HG03432 (cell line): Measurements from ENCODE around the gene MYO5B.
"Not testable (repeated sequence)": the region's sequence is repeated elsewhere in the genome, so short reads cannot be mapped to it uniquely, and the experiment has no call there.

Source experiments
- ATAC-seq: cut with Tn5 transposase; IDR thresholded peaks from one replicate; pipeline ENCODE4 v1.9.1; 2021; ENCODE audit warnings: mild to moderate bottlenecking, moderate library complexity; ENCODE audit not compliant: unreplicated experiment

Gene MYO5B

GRCh38 chr18:49898421-49898820 is 296.5 kb downstream of the MYO5B start:
- ATAC-seq: no peak

GRCh38 chr18:49894517-49895226 is 300.3 kb downstream of the MYO5B start:
- ATAC-seq: no peak

GRCh38 chr18:49893036-49893435 is 301.9 kb downstream of the MYO5B start:
- ATAC-seq: no peak

- no peak for ATAC-seq
Observed at GRCh38 chr18:49892148-49892924, 302.6 kb downstream of the MYO5B start.

GRCh38 chr18:49890041-49890440 is 304.9 kb downstream of the MYO5B start:
- no peak for ATAC-seq

GRCh38 chr18:49889552-49889951 is 305.4 kb downstream of the MYO5B start:
- ATAC-seq: not testable (repeated sequence)

GRCh38 chr18:49886891-49887764 is 307.8 kb downstream of the MYO5B start:
- ATAC-seq: no peak

- no peak for ATAC-seq
Observed at GRCh38 chr18:49884959-49885358, 310.0 kb downstream of the MYO5B start.

- ATAC-seq: no peak
Observed at GRCh38 chr18:49884465-49884864, 310.5 kb downstream of the MYO5B start.

- ATAC-seq: no peak
Observed at GRCh38 chr18:49880661-49881060, 314.3 kb downstream of the MYO5B start.

- ATAC-seq: no peak
Observed at GRCh38 chr18:49879271-49879580, 315.7 kb downstream of the MYO5B start.

GRCh38 chr18:49878567-49879270 is 316.2 kb downstream of the MYO5B start:
- ATAC-seq: no peak

- ATAC-seq: no peak
Observed at GRCh38 chr18:49878015-49878414, 316.9 kb downstream of the MYO5B start.

GRCh38 chr18:49876536-49876935 is 318.4 kb downstream of the MYO5B start:
- no peak for ATAC-seq

- no peak for ATAC-seq
Observed at GRCh38 chr18:49875783-49876182, 319.2 kb downstream of the MYO5B start.

- no peak for ATAC-seq
Observed at GRCh38 chr18:49875155-49875554, 319.8 kb downstream of the MYO5B start.

GRCh38 chr18:49874238-49874637 is 320.7 kb downstream of the MYO5B start:
- ATAC-seq: peak; percentile 62

- no peak for ATAC-seq
Observed at GRCh38 chr18:49869354-49869753, 325.6 kb downstream of the MYO5B start.

- ATAC-seq: no peak
Observed at GRCh38 chr18:49866680-49867079, 328.3 kb downstream of the MYO5B start.

- peak; percentile 51 for ATAC-seq
Observed at GRCh38 chr18:49865401-49865800, 329.5 kb downstream of the MYO5B start.
